Embryonic facial prominence (tissue), 1 donor: Measurements from ENCODE around the gene JAKMIP2.

Experiments used
- DNase-seq: peaks from one replicate; pipeline ENCODE4 v3.0.0-alpha.2; 2016; ENCODE audit errors: extremely low spot score

The JAKMIP2 gene

DNA sequence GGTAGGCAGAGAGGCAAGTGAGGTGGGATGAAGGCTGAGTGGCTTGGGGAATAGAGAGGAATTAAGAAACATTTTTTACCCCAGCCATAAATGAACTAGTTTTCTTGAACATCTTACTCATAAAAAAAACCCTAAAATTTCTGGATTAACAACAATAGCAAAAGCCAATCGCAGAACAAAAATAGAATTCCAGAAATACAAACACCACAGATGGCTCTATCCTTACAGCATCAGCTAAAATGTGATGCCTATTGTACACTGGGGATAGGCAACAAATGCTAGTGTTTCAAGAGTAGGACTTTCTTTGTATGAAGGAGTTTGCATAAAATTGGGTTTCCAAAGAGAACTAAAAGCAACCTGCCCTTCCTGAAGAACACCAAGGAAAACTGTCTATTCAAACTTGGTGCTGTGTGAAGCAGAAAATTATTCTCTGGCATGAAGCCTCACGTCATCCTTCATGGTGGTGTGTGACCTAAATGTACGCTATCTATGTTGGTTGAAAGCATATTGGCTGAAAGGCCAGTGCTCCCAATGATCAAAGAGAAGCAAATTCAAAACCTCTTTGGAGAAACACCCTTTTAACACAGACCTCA is 82.9 kb downstream of the JAKMIP2 start:
- no peak for DNase-seq

DNA sequence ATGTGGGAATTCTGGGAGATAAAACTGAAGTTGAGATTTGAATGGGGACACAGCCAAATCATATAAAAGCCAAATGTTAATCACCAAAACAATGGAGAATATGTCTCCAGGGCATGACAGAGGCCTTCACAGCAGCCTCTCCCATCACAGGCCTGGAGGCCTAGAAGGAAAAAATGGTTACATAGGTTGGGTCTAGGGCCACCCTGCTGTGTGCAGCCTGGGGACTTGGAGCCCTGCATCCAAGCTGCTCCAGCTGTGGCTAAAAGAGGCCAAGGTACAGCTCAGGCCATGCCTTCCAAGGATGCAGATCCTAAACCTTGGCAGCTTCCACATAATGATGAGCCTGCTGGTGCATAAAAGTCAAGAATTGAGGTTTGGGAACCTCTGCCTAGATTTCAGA is 85.1 kb downstream of the JAKMIP2 start:
- no peak for DNase-seq

DNA sequence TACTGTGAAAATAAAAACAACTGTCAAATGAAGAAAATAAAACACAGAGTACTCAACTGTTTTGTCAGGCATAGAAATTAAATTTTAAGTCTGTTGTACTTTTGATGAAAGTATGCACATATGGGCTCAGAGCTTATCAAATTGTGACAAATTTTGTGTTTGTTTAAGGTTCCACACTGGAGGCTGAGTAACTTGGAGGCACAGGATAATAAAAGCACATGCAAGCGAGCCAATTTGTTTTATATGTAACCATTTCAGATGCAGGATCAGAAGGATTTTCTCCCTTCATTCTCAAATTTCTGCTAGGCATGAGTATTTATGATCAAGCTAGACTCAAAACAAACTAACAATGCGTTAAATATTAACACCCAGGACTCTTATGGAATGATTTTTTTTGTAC is 87.8 kb downstream of the JAKMIP2 start:
- no peak for DNase-seq

DNA sequence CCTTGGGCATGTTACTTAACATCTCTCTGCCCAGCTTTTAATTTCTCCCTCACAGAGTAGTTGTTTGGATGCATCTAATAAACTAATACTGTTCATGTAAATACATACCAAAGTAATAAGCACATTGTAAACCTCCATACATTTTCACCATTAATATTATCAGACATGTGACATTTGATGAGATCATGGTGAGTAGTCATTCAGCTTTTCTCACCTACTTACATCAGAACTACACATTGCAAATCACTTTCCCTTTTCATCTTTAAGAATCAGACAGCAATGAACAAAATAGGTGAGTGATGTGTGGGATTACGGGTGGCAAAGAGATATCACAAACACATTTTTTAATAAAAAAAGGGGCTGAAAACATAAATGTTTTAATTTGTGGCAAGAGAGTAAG is 89.3 kb downstream of the JAKMIP2 start:
- DNase-seq = no peak

DNA sequence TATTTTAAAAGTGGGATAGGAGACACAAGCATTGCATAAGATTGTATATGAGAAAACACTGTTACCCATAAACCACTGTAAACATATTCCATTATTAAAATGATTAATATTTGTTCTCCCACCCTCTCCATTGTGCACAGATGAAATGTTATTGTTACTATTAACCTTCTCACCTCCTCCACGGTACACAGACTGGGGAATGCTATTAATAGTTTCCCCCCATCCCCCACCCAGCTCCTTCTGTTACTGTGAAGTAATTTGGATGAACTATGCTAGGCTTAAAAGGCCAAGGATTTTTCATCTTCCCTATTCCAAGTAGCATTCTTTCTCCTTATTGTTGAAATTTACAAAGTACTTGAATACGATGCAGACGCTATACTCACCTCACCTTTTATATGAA is 91.4 kb downstream of the JAKMIP2 start:
- DNase-seq = no peak

DNA sequence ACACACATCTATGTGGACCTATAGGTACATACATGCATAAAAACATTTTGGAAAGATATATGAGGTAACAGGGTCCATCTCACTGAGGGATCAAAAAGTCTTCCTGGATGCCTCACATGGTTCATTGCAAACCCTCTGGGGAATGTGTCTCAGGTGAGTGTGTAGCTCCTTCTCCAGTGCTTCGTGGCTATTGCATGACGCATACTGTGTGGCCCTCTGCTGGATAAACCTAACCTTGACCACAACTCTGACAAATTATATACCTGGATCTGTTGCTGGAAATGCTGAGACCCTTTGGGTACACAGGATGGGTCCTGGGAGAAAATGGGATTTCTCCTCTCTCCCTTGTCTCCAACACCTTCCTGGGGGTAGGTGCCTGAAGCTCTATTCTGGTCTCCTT is 91.9 kb downstream of the JAKMIP2 start:
- no peak for DNase-seq

DNA sequence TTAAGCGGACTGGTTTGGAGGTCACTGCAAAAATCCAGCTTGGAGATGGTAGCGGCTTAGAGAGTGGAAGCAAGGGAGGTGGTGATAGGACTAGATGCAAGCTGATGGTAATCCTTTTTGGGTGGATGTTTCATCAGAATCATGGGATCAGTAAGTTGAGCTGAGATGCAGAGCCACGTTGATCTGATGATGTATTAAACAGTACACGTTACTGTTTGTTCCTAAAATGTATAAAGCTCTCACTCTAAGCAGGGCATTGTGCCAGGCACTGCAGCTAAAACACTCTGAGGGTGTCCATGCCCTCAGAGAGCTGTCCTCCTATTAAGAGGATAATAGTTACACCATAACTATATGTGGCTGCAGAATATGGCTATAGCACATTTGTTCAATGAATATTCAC is 93.1 kb downstream of the JAKMIP2 start:
- DNase-seq = no peak

DNA sequence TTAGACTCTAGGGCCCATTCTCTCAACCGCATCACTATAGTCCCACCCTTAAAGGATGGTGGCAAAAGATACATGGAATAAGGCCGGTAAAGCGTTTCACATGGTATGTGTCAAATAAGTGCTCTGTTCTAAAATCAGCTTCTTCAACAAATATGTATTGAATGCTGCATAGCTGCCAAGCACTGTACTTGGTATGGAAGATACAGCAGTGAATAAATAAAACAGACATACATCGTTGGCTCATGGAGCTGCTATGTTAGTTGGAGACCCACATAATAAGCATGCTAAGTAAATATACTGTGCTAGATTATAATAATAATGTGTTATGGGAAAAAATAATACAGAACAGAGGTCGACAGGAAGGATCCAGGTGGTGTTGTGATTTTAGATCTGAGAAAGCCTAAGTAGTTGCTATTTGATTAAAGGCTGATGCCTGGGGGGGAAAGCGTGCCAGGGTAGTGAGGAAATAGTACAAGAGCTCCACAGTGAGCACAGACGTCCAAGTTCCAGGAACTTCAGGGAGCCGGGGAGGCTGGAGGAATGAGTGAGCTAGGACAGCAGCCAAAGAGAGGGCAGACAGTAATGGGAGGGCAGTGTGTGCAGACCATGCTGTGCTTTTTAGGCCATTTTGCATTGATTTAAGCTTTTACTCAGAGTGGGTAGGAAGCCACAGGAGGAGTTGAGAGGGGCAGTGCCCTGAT is 93.7 kb downstream of the JAKMIP2 start:
- no peak for DNase-seq

DNA sequence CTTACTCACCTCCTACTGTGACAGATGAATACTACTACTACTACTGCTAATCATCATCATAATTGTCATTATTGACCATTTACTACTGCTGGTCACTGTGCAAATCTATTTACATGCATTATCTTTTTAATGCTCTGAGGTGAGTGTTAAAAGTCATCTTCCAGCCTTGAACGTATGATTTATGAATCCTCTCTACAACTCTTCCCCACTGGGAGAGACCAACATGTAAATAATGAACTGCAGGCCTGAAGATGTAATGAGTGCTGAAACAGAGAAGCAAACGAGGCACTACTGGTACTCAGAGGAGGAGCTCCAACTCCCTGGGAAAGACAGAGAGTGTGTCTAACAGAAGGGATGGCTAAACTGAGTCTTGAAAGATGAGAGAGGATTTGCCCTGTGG is 95.4 kb downstream of the JAKMIP2 start:
- DNase-seq = no peak

DNA sequence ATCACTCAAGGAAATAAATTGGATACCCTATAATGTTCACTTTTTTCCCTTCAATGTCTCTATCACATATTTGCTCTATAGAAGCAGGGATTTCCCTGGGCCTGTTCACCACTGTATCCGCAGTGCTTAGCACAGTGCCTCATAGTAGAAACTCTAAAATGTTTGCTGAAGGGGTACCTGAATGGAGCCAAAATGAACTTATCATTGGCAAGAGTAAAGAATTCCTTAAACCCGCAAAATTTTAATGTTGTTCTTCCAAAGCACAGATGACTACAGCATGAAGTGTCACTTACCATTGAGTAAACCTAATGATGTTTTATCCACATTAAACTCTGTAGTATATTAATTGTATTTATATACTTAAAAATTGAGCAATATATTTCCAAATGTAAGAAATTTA is 96.1 kb downstream of the JAKMIP2 start:
- no peak for DNase-seq

DNA sequence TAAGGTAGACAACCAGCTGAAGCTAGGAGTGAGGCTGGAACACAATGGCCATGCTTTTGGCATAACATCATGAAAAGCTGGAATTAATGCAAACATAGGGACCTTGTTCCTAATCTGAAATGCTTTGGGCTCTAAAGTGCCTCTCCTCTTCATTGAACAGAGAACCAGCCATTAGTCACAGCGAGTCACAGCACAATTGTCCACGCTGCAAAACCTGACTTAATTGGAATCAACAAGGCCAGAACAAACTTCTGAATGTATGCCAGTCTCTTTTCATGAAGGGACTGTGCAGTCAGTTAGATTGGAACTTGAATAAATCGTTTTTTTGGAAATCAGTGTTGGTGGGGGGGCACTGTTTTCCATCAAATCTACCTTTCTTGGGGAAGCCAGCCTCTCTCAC is 96.5 kb downstream of the JAKMIP2 start:
- no peak for DNase-seq

DNA sequence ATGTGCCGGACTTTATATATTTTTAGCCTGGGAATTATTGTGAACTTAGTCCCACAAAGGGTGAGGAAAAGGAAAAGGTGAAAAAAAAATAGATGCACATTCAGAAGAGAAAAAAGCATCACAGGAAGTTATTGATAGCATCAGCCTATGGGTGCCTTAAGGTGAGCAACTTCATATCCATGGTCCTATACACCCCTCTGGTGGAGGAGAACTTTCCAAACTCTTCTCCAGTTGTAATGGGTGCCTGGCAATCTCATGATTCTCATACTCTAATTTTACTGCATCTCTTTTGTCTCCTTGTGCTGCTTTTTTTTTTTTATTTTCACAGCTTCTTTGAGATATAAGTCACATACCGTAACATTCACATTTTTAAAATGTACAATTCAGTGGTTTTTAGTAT is 107.4 kb downstream of the JAKMIP2 start:
- DNase-seq = no peak

DNA sequence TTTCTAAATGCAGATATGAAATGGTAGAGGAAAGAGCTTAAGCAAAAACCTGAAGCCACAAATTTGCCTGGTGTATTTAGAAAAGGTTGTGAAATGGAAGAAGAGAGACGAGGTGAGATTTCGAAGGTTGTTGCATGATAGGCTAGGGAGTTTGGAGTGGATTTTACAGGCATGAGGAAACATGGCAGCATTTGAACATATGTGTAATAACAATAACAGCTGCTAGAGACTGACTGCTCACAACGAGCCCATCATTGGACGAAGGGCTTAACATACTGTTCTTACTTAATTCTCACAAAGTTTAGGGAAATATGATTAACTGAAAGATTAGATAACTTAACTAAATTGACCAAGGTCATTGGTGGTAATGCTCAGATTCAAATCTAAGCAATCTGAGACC is 108.1 kb downstream of the JAKMIP2 start:
- no peak for DNase-seq

DNA sequence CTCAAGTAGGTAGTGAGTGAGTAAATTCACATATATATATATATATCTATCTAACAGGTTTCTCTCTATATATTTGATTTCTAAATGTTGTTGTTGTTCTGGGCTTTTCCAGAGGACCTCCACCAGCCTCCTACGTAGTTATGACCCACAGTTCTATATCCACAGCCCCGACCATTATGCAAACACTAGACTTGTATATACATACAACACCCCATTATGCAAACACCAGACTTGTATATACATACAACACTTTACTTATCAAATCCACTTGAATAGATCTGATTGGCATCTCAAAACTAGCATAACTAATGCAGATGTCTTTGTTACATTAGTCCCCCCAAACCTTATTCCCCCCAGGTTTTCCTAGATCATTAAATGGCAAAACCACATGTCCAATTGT is 108.7 kb downstream of the JAKMIP2 start:
- no peak for DNase-seq

DNA sequence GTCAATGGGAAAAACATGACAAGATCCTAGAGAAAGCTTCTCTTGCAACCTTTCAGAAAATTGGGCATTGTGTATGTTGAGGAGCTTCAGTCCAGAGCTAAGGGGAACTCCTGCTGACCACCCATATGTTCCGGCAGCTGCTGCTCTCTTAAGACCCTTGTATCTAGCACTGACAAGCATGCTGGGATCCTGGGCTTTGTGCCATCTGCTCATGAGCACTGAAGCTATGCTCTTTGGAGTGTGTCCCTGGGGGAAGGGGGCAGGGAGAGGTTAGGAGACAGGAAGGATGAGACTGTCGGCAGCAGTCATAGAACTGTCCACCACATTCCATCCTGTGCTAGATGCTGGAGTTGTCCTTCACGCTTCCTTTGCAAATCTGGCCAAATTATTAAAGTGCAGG is 109.3 kb downstream of the JAKMIP2 start:
- DNase-seq = no peak

DNA sequence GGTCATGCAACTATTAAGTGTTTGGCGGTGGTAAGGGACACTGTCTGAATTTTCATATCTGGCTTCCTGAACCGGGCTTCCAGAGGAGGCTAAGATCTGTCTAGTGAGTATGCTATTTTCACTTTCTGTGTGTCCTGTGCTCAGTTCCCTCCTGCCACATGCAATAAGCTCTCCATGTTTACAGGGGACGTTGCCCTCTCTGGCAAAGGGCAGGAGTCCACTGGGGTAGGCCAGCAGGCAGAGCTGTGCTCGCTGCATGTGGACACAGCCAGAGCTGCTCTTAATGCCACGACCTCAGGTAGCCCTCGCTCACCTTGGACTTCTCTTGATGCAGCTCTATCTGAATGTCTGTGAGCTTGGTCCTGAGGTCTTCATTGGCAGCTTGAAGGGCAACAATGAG is 111.2 kb downstream of the JAKMIP2 start:
- DNase-seq = no peak

DNA sequence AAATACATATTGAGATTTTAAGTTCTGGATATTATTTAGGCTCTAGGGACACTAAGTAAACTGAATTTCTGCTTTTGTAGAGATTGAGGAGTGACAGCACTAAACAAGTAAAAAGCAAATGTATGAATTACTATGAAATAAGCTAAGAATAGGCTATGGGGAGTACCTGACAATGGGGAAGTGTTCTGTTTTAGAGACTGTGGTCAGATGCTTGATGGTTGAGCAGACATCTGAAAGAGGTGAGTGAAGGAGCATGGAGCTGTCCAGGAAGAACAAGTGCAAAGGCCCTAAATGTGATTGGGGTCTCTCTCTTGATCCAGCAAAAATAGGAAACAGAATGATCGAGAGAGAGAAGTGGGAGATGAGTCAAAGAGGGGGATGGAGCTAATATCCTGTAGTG is 111.7 kb downstream of the JAKMIP2 start:
- no peak for DNase-seq

DNA sequence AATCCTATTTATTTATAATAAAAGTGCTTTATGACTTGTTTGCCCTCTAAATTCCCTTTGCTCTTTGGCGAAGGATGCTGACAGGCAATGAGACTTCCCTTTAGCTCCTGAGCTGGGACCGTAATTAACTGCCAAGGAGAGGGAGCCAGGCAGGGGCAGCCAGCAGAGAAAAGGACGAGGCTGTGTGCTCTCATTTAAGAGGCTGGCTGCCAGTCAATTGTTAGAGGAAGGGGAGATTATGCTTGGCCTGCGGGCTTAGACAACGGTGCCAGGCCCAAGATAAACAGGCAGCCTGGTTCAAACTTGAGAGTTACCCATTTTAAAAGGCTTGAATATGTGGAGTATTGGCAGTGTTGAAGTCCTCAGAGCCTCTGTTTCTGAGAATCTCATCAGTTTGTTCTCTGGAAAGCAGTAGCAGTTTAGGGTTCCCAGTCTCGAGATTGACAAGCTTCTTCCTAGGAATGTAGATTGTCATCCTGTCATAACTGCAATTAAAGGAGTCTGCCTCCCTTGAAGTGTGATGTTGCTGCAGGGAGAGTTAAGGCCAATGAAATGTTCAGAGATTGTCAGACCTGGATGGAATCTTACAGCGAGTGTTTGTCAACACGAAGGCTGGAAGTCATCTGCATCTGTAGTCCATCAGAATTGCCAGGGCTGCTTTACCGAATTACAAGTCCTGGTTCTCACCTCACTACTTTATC is 113.2 kb downstream of the JAKMIP2 start:
- no peak for DNase-seq

DNA sequence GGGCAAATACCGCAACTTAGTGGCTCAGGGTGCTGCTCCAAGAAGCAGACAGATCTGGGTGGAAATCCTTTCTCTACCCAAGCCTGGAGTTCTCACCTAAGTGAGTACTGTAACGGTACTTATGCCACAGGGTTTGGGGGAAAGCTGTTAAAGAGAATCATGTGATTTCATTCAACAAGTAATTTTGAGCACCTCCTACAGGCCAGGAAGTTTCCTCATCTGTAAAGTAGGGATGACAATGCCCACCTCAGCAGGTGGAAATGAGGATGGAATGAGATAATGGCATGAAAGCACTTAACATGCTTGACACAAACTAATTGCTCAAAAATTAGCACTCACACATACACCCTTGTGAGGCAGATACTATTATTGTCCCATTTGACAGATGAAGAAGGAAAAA is 114.1 kb downstream of the JAKMIP2 start:
- DNase-seq = no peak

DNA sequence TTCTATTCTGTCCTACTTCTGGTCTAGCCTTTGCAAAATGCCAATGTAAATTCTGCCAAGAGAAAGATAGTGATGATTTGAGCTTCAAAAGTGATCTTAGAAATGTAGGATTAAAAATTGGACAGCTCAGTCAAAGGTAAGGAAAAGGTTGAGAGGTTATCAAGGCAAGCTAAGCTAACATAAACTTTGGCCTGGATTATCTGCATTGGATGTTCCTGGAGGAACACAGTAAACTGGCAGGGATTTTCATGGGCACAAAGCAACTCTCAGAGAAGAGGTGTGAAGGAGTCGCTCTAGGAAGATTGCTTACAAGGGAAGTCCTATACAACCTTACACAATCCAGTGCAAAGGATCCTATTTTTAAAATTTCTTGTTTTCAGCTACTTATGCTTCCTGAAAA is 115.2 kb downstream of the JAKMIP2 start:
- no peak for DNase-seq

DNA sequence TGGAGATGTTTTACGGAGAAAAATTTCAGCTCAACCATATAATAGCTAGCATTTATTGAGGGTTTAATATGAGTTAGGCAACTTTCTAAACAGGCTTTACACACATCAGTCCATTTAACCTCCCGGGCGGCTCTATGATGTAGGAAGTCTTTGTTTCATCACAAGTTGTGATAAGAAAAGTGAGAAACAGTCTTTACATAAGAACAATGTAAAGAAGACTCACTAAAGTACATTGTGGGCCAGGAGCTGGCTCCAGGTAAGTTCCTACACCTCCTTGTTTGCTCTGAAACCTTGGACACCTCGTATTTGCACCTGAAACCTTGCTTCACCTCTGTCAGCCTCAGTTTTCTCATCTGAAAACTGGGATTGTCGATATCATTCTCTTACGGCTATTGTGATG is 116.1 kb downstream of the JAKMIP2 start:
- no peak for DNase-seq

DNA sequence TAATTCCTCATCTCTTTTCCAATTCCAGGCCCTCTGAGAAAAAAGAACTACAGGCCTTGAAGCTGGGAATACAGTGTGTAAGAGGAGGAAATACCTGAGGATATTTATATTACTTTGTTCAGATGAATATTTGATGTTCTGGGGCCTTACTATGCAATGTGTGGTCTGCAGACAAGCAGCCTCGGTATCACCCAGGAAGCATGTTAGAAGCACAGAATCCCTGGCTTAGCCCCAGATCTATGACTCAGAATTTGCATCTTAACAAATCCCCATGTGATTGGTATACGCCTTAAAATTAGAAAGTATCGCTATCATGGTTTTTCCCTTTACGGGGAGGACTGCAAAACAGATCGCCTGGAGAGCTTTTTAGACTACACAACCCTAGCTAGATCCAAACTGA is 121.0 kb downstream of the JAKMIP2 start:
- DNase-seq = no peak

DNA sequence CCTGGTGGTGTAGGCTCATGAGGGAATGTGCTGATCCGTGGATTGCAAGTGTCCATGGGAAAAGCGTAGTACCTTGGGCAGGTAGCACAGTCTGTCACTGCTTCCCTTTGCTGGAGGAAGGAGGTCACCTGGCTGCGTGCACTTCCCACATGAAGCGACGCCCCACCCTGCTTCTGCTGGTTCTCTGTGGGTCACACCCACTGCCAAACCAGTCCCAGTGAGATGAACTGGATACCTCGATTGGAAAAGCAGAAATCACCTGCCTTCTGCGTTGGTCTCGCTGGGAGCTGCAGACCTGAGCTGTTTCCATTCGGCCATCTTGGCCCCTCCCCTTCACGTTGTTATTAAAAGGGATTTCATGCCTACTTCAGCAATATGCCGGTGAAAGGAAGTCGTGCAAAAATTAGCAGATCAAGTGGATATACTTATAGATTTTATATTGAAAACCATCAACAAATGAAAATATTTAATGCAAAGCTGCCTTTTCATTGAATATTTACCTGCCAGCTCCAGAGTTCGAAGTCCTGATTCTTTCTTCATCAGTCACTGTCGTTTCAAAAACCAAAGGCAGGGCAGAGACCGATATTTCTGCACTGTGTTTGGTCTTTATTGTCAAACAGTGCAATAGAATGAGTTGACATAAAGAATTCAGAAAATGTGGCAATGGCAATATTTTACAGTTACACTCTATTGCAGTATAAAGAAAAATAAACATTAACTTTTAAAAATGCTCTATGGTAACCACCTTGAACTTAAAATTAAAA is 123.2 kb downstream of the JAKMIP2 start:
- no peak for DNase-seq
